ENCODE results near the gene VPS39.

DNA sequence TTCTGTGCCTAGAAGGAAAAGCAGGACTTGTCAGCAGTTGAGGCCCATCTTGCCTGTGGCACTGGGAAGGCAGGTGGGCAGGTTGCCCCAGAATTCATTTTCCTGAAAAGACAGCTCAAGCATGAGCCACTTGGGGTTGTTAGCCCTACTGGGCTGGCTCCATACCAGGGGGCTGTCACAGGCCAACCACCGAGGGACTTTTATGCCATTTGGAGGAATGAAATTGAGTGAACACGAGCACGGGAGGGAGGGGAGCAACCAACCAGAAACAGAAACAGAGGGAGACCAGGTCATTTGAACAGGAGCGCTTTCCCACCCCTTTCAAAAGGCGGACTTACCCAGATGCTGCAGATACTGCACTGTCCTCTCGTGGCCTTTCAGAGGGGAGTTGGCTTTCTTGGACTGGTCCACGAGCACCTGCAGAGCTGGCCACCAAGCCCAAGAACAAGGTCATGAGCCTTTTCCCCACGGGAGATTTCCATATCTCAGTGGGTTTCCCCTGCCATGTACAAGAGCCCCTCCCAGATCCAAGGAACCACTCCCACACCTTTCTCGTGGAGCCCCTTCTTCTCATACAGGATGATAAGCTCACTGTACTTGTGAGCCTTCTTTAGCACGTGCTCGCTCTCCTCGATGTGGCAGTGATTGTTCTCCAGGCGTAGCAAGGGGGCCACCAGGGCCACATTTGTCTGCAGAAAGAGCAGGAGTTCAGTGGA is 41.7 kb downstream of the VPS39 start:
- TF ChIP-seq EZH2phosphoT487 (IDR thresholded peaks at IDR 0.05; ENCODE audit: borderline replicate concordance, low read length) (no peak), CTCF (IDR thresholded peaks at IDR 0.05; ENCODE audit: low read depth, low read length, poor library complexity, severe bottlenecking) (no peak)
